HL-60/S4 (cell line): Measurements from ENCODE around the gene MBOAT1.
"Not testable (repeated sequence)": the region's sequence is repeated elsewhere in the genome, so short reads cannot be mapped to it uniquely, and the experiment has no call there.

Source experiments
- in situ Hi-C: fragments of 300-500 bp; cut with MboI; formaldehyde crosslinking; loops from 2 replicates; pipeline ENCODE4 v1.14.3; 2022; ENCODE audit warnings: low sequenced_read_pairs

MBOAT1 gene

GRCh38 chr6:20173833-20174792 lies 38.2 kb downstream of the MBOAT1 start:
- in situ Hi-C loops: no loop called here

DNA sequence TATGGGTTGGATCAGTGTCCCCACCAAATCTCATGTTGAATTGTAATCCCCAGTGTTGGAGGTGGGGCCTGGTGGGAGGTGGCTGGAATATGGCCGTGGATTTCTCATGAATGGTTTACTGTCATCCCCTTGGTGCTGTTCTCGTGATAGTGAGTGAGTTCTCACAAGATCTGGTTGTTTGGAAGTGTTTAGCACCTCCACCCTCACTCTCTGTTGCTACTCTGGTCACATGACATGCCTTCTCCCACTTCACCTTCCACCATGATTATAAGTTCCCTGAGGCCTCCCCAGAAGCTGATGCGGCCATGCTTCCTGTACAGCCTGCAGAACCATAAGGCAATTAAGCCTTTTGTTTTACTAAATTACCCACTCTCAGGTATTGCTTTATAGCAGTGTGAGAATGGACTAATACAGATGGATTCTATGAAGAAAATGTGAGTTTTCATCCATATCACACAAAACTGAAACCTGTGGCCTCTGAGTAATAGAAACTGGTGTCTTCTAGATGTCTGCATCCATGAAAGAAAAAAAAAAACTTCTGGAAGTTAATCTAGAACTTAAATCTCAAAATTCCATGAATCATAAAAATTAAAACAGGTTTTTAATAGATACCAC lies 39.3 kb downstream of the MBOAT1 start:
- in situ Hi-C loops: no loop called here

GRCh38 chr6:20170455-20171148 lies 41.7 kb downstream of the MBOAT1 start:
- in situ Hi-C loops: no loop called here

DNA sequence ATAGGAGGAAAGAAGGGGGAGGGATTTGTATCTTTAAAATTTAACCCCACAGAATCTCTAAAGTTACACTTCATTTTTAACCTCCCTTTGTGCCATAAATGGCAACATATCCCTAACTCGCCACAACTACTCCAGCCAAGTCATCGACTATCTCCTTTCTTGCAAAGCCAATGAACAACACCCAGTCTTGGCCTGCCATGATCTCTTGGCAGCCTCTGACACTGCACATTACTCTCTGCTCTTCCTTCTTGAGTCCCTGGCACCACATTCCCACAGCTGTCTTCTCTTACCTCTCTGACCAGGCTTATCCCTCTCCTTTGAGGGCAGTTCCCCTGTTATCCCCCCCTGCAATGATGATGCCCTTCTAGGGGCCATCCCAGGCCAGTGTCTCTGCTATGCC lies 42.5 kb downstream of the MBOAT1 start:
- in situ Hi-C loops: no loop called here

GRCh38 chr6:20169119-20169557 lies 43.1 kb downstream of the MBOAT1 start:
- in situ Hi-C loops: no loop called here

- in situ Hi-C loops: no loop called here
Measured at GRCh38 chr6:20168690-20169089, 43.6 kb downstream of the MBOAT1 start.

- in situ Hi-C loops: no loop called here
Measured at GRCh38 chr6:20167601-20168000, 44.7 kb downstream of the MBOAT1 start.

DNA sequence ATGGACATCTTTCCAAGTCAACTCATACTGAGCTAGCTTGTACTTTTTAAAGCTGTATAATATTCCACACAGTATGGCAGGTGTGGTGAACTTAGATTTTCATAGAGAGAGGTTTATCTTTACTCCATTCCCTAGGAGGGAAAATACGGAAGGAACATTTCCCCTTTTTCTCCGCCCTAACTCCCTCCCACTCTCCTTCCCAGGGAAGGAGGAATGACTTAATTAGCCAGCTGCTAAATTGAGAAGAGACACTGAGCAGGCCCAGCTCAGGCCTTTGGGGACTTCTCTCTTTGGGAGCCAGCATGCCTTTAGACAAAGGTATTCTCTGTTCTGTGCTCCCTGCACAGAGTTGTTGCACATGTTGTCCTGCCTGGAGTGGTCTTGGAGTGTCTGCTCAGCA lies 46.1 kb downstream of the MBOAT1 start:
- in situ Hi-C loops: no loop called here

DNA sequence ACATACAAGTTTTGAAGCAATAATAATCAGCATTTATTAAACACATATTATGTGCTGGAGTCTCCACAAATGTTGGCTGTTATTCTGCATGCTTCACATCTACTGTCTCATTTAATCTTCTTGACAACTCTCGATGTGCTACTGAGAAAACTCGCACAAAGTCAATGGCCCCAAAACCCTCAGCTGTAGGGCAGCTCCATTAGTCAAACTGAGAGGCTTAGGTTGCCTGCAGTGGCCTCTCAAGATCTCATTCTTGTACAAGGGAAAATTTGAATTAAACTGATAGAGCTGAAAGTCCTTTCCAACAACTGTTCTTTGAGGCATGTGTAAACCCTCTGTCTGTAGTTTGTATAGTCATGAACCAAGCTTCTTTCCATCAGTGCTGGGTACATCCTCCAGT lies 49.8 kb downstream of the MBOAT1 start:
- in situ Hi-C loops: no loop called here

- in situ Hi-C loops: no loop called here
Measured at GRCh38 chr6:20160541-20161283, 51.6 kb downstream of the MBOAT1 start.

DNA sequence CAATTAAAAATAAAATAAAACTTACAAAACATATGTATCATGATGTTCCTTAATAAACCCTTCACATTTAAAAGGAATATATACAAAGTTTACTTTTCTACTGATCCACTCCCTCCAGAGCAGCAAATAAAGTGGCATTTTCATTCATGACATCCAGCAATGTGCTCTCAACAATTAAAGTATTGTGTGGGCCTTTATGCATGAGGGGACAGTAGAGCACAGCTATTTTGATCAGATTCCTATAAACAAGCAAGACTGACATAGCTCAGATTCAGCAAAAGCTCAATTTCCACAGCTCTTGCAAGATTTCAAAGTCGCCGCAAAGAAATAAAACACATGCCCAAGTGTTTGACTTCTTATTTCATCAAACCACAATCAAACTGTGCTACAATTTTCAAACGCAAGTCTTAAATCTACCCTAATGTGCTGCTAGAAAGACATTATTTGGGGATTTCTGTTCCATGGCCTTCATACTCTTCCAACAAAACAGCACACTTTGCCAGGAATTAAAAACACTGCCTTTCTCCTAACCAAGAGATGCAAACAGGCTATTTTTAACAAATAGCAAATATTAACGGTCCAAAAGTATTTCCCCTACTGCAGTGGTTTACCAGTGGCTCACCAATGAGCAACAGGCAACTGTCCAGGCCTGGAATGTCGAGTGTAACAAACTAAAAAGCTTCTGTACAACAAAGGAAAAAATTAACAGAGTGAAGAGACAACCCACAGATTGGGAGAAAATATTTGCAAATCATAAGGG lies 52.3 kb downstream of the MBOAT1 start:
- in situ Hi-C loops: no loop called here

DNA sequence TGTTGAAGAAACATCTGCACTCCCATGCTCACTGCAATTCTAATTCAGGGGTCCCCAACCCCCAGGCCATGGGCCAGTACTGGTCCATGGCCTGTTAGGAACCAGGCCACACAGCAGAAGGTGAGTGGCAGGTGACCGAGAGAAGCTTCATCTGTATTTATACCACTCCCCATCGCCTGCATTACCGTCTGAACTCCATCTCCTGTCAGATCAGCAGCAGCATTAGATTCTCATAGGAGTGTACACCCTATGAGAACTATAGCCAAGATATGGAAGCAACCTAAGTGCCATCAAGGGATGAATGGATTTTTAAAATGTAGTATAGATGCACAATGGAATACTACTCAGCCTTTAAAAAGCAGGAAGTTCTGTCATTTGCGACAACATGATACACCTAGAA lies 53.2 kb downstream of the MBOAT1 start:
- in situ Hi-C loops: no loop called here

DNA sequence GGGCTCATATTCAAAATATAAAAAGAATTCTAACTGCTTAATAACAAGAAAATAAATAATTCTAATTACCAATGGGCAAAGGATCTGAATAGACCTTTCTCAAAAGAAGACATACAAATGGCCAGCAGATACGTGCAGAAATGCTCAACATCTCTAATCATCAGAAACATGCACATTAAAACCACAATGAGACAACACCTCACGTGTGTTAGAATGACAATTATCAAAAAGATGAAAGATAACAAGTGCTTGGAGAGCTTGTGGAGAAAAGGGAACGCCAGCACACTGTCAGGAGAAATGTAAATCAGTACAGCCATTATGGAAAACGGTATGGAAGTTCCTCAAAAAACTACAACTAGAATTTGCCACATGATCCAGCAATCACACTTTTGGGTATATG lies 53.6 kb downstream of the MBOAT1 start:
- in situ Hi-C loops: no loop called here

DNA sequence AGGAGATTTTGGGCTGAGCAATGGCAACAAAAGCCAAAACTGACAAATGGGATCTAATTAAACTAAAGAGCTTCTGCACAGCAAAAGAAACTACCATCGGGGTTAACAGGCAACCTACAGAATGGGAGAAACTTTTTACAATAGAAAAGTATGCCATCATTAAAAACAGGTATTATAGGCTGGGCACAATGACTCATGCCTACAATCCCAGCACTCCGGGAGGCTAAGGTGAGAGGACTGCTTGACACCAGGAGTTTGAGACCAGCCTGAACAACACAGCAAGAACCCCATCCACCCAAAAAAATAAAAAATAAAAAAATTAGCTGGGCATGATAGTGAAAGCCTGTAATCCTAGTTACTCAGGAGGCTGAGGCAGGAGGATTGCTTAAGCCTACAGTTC lies 55.4 kb downstream of the MBOAT1 start:
- in situ Hi-C loops: no loop called here

GRCh38 chr6:20154753-20155152 lies 57.5 kb downstream of the MBOAT1 start:
- in situ Hi-C loops: no loop called here

- in situ Hi-C loops: no loop called here
Measured at GRCh38 chr6:20153194-20153593, 59.1 kb downstream of the MBOAT1 start.

DNA sequence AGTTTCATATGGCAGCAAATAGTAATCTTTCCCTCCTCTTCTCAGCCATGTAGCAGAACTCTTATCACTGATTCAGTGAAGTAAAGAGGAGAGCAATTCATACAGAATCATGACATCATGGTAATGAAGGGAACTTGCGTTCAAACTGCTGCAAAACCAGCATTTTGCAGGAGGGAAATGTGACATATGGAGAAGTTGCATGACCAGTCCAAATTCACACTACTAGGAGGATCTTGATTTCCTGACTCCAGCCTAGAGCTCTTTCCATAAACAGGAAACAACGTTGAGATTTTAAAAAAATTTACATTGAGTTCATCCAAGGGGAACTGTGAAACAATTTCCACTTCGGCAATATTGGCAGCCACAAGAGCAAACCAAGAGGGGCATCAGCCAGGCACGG lies 63.8 kb downstream of the MBOAT1 start:
- in situ Hi-C loops: no loop called here

DNA sequence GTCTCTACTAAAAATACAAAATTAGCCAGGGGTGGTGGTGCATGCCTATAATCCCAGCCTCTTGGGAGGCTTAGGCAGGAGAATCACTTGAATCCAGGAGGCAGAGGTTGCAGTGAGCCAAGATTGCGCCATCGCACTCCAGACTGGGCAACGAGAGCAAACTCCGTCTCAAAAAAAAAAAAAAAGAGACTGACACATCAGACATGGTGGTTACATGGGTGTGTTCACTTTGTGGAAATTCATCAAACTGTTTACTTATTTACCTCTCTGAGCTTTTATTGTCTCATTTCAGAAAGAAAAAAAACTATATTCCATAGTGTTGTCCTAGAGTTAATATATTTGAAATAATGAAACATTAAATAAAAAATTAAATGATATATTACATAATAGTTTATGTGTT lies 64.8 kb downstream of the MBOAT1 start:
- in situ Hi-C loops: no loop called here

DNA sequence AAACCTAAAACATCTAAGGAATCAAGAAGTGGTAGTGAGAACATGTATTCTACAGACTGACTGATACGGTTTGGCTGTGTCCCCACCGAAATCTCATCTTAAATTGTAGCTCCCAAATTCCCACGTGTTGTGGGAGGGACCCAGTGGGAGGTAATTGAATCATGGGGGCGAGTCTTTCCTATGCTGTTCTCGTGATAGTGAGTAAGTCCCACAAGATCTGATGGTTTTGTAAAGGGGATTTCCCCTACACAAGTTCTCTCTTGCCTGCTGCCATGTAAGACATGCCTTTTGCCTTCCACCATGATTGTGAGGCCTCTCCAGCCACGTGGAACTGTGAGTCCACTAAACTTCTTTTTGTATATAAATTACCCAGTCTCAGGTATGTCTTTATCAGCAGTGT lies 65.4 kb downstream of the MBOAT1 start:
- in situ Hi-C loops: not testable (repeated sequence)

GRCh38 chr6:20146291-20146690 lies 66.0 kb downstream of the MBOAT1 start:
- in situ Hi-C loops: no loop called here
